ENCODE data around the gene ZNF236. TPM values are rescaled to one million over a fixed set of nuclear protein-coding genes. Genes with fewer than 3 reads are reported as not detected.
A peak's percentile ranks its signal among the peaks of the same experiment; 100 is the strongest.
"Not testable (repeated sequence)": the region's sequence is repeated elsewhere in the genome, so short reads cannot be mapped to it uniquely, and the experiment has no call there.

Gene ZNF236
- polyA plus RNA-seq, 1 donor: 11.8 TPM

- no peak for DNase-seq
Measured at GRCh38 chr18:76908277-76908676, 85.9 kb downstream of the ZNF236 start.

DNA sequence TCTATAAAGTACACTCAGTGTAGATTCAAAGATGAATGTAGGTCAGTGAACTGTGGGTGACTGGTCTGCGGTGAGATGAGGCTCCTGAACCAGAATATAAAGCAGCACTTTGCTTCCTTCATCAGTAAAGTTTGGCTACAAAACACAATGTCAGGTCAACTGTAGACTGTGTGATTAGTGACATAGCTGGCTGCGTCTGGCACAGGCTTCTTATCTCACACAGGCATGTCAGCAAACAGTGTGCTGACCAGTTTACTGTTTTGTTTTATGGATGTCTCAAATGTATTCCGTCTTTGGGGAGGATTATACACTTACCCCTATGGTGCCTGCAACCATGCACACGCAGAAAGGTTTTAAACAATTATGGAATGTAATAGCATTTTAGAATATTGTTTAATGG is 87.1 kb downstream of the ZNF236 start:
- no peak for DNase-seq

- DNase-seq: no peak
Measured at GRCh38 chr18:76911440-76911839, 89.1 kb downstream of the ZNF236 start.

GRCh38 chr18:76913583-76913982 is 91.2 kb downstream of the ZNF236 start:
- no peak for DNase-seq

DNA sequence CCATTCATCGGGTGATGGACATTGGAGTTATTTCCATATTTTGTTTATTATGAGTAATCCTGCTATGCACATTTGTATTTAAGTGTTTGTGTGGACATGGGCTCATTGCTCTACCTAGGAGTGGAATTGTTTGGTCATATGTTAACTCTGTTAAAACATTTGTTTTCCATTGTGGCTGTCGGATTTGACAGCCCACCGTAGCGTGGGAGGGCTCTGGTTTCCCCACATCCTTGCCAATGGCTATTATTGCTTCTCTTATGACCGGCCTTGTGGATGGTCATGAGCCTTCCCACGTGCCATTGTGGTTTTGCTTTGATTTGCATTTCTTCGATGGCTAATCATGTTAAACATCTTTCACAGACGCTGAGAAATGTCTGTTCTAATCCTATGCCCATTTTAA is 92.0 kb downstream of the ZNF236 start:
- no peak for DNase-seq

GRCh38 chr18:76914796-76915195 is 92.4 kb downstream of the ZNF236 start:
- no peak for DNase-seq

DNA sequence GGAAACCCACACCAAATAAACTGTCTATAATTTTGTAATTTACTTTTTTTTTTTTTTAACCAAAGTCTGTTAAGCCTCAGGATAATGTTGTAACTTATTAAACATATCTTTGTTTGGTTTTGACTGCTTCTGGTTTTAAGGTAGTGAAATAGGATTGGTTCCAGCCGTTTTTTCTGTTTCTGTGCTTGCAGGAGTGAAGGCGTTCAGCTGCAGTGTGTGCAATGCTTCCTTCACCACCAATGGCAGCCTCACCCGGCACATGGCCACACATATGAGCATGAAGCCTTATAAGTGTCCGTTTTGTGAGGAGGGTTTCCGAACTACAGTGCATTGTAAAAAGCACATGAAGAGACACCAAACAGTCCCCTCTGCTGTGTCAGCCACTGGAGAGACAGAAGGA is 93.1 kb downstream of the ZNF236 start:
- no peak for DNase-seq

- DNase-seq: no peak
Measured at GRCh38 chr18:76920974-76921373, 98.6 kb downstream of the ZNF236 start.

GRCh38 chr18:76922107-76922506 is 99.8 kb downstream of the ZNF236 start:
- DNase-seq: peak; percentile 33

DNA sequence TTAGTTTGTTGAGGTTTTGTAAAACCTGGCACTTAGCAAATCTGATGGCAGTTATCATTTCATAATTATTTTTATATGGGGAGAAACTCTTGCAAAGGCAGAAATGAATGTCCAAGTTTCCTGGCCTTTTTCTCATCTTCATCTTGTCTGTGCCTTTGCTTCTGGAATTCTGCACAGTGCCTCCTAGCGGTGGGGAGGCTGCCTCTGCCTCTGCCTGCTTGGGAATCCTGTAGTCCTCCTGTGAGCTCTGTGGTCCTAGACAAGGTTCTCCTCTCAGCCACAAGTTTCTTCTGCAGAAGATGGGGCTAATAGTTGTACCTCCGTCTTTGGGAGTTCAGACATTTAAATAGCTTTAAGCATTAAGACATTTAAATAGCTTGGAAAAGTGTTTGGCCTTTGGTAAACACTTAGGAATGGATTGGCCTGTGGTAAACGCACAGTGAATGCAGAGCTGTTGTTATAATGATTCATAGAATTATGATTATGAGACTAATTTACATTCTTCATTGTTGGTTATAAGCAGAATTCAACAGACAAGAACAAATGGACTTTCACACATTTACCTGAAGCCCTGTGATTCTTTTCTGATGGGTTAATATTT is 101.2 kb downstream of the ZNF236 start:
- no peak for DNase-seq

DNA sequence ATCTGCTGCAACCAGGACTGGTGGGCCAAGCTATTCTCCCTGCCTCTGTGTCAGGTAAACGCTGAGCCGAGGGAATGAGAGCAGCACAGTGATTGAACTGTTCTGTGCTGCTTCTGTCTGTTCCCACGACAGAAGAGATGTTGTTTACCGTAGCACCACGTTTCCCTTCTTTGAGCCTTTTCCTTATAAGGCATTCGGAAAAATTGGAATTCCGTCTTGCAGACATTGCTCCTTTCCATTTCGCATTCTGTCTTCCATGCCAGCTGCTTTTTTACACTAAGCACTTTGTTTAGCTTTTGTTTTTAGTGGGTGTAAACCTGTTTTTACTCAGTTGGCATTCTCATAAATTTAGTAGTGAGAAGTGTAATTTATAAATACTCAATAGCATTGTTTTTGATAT is 103.1 kb downstream of the ZNF236 start:
- DNase-seq: no peak

DNA sequence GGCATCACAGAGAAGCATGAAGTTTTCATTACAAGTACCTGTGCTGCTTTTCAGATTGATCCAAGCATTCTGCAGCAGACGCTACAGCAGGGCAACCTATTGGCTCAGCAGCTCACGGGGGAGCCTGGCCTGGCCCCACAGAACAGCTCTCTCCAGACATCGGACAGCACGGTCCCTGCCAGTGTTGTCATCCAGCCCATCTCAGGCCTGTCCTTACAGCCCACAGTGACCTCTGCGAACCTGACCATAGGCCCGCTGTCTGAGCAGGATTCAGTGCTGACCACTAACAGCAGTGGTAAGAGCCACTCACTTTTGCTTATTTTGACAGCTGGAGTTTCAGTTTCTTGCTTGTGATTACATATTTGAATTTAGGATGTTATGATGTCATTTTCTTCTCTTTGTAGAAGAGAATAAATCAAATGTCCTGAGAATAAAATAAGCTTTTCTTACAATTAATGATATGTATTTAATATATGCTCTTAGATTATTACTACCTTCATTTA is 104.9 kb downstream of the ZNF236 start:
- DNase-seq: no peak

- DNase-seq: no peak
Measured at GRCh38 chr18:76928179-76928868, 106.0 kb downstream of the ZNF236 start.

DNA sequence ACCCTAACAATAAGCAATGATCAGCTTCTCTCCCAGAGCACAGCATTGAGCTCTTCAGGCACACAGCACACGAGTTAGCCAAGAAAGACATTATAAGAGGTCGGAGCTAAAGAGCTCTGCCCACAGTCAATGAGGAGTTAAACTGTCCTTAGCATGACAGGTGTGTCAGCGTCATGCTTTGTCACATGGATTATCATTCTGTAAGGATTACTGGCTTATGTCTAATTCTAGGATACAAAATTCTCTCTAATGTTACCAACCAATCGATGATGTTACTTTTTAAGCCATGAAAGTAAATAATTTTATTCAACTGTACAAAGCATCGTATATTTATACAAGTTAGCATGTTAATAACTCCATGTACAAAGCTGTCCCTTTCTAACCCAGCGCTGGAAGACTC is 108.8 kb downstream of the ZNF236 start:
- DNase-seq: no peak

- no peak for DNase-seq
Measured at GRCh38 chr18:76932026-76932819, 109.9 kb downstream of the ZNF236 start.

DNA sequence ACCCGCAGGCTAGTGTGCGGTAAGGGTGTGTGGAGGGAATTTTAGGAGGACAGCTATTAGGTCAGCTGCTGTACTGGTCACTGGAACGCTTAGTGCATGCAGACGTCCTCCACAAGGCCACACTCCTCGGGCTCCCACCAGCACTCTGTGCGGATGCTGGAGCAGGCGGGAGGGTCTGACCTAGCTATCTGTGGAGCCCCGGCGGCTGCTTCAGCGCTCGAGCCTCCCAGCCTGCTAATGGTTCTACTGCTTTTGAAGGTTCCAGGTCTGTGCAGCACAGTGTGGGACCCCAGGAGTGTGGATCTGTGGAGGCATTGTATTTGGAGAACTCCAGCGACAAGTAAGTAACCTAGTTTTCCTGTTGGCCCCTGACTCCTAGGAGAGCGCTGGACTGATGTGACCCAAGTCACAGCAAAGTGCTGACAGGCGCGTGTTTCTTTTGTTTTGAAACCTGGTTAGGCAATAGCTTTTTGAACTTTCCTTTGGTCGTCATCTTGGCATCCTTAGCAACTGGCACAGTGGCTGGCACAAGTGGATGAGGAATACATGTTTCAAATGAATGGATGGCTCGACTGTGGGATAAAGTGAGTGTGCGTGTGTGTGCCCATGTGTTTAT is 113.5 kb downstream of the ZNF236 start:
- DNase-seq: no peak

DNA sequence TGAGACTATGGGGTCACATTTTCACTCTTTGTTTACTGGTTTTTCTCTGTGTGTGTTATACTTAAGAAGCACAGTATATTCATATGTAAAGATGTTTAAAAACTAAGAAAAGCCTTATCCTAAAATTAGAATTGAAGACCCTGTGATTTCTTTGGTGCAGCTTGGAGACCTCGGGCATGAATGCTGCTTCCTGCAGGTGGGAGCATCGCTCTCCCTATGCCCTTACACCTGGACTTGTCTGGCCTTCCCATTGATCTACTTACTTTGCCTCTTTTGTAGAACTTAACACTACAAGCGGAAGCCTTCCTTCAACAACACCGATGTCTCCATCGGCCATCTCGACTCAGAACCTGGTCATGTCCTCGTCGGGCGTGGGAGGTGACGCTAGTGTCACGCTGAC is 114.5 kb downstream of the ZNF236 start:
- no peak for DNase-seq

DNA sequence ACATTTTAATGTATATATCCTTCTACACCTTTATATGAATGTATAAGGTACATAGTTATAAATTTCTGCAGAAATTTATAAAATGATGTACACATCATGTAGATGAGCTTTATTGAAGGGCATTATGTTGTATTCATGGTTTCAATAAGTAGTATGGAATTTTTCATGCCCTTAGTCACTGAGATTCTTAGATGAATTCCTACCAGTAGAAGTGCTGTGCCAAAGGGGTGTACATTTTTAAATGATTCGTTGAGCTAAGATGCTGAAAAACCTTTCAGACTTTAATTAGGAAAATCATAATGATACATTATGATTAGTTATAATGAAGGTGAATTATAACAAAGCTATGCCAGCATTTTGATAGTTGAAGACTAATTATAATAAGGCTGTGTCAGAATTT is 115.2 kb downstream of the ZNF236 start:
- DNase-seq: no peak

DNA sequence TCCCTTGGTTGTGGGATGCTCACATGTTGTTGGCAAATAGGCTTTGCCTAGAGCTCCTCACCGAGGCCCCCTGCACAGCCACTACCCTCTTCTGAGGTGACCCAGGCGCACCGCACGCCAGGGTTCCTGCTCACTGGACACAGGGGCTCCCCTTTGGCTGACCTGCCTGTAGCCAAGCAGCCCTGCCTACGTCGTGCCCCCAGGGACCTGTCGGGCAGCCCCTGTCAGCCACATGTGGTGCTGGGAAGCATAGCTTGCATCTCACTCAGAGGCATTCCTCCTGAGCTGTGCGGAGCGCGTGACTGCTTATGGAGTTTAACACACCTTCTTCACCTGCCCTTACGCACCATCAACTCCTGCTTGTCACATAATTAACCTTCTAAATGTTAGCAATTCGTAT is 116.3 kb downstream of the ZNF236 start:
- no peak for DNase-seq

DNA sequence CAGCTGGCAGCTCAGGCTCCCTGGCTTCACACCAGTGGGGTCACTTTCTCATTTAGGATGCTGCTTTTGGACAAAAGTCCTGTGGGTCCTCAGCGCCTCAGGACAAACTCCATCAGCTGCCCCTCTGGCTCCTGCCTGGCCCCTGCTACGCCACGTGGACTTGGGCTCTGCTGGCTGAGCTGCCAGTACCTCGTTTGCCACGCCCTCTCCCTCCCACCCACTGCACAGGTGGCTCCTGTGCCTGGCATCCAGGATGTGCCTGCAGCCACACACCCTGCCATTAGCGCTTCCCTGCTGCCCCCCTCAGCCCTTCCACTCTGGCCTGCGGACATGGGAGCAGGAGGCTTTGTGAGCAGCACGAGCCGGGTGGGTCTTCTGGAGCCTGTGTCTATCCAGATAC is 118.9 kb downstream of the ZNF236 start:
- no peak for DNase-seq

- no peak for DNase-seq
Measured at GRCh38 chr18:76943542-76944339, 121.4 kb downstream of the ZNF236 start.

DNA sequence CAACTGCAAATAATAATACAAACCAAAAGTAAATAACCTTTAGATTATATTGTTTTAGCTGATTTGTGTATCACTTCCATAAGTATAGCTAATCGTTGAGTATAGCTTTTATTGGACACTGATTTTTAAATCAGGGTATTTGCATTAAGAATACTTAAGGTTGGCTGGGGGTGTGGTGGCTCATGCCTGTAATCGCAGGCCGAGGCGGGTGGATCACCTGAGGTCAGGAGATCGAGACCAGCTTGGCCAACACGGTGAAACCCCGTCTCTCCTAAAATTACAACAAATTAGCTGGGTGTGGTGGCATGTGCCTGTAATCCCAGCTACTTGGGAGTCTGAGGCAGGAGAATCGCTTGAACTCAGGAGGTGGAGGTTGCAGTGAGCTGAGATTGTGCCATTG is 122.0 kb downstream of the ZNF236 start:
- DNase-seq: not testable (repeated sequence)
